Muscle of back (tissue), 11 donors: ENCODE data around the gene SIM1. TPM values are rescaled to one million over a fixed set of nuclear protein-coding genes. Genes with fewer than 3 reads are reported as not detected.
A peak's percentile ranks its signal among the peaks of the same experiment; 100 is the strongest.

ENCODE experiments used
- DNase-seq, 3 donors: peaks; one replicate each; pipeline versions ENCODE4 v3.0.0 to v3.0.0-alpha.2; 2013
- polyA plus RNA-seq, 10 donors: library from polyadenylated mRNA; unstranded; fragments of 120-200 nt; gene quantifications; one replicate each; pipeline ENCODE4 v1.2.1, GENCODE V29; 2013; ENCODE audit not compliant: insufficient read length in 10 of 10

Gene SIM1
- polyA plus RNA-seq, 10 donors = 2.1 to 6.9 (median 4.0) TPM

DNA sequence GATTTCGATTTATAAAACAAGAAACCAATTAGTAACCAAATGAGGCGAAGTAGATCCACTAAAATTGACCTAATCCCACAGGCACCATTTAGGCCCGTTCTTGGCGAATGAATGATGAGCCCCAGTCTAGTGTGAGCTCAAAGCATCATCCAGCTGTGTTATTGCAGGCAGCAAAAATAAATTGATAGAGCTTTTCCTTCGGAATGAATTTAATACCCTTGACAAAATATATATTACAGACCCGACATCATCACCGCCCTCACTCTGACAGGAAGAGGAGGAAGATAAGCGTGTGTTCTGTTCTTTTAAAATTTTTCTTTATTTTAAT, 7.8 kb downstream of the SIM1 start:
- peak in 1 of 3 donors; percentile 23 for DNase-seq

DNA sequence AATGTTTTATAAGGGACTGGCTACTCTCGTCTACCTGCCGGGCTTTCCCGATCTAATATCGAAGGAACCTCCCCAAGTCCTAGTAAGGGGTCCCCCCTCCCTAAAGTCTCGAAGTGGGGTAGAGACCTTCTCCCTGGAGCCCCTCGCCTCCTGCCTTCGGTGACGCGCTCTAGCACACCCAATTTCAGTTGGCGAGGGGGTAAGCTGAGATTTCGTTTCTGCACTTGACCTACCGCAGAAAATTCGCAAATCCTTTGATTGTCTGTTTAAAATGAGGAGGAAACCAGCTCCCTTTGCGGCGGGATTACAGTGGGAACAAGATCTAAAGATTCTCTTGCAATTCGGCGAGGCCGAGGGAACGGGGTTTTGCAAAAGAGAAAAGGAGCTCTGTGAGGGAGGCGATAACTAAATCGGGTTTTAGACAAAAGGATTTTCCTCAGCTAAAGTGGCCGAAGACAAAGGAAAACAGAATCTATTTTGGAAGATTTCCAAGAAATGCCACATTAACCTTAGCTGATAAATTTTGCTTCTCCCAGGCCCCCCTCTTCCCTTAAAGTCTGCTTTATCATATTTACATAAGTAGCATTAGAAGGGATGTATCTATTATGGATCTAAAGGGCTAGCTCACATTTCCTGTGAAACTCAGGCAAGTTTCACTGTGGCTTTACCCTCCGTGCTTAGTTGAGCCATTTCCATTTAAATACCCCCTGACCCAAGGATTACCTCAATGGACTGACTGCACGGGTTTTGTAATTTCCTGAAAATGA, 8.4 kb downstream of the SIM1 start:
- peak in 2 of 3 donors; percentile 14 to 68 for DNase-seq

- DNase-seq = peak in 1 of 3 donors; percentile 58
Observed at GRCh38 chr6:100455230-100456124, 9.2 kb downstream of the SIM1 start.

DNA sequence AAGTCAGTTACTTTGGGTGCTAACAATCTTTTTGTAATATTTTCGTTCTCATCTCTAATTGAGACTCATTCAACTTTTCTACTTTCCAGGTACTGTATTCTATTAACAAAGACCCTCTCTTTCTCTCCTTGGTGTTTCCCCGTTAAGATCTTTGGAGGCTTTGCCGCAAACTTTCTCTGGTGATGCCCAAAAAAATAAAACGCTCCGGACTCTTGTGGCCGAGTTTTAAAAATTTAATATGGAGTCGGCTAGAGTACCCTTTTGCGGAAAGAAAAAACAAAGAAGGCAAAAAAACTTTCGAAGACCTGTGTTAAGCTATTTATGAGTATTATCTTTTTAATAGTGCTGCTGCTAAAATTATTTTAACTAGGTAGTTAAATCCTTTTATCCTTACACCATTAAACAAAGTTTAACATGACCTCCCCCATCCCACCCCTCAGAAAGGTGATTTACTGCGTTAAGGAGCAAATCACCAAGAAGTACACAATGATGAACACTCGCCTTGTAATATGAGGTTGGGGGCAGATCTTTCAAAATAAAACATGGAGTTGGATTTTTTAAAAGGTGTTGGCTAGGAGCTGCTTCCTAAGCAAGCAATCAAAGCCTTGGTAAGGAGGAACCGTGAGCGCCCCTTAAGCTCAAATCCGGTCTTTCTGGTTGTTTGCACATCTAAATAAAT, 10.0 kb downstream of the SIM1 start:
- DNase-seq = peak in 2 of 3 donors; percentile 9 to 54

DNA sequence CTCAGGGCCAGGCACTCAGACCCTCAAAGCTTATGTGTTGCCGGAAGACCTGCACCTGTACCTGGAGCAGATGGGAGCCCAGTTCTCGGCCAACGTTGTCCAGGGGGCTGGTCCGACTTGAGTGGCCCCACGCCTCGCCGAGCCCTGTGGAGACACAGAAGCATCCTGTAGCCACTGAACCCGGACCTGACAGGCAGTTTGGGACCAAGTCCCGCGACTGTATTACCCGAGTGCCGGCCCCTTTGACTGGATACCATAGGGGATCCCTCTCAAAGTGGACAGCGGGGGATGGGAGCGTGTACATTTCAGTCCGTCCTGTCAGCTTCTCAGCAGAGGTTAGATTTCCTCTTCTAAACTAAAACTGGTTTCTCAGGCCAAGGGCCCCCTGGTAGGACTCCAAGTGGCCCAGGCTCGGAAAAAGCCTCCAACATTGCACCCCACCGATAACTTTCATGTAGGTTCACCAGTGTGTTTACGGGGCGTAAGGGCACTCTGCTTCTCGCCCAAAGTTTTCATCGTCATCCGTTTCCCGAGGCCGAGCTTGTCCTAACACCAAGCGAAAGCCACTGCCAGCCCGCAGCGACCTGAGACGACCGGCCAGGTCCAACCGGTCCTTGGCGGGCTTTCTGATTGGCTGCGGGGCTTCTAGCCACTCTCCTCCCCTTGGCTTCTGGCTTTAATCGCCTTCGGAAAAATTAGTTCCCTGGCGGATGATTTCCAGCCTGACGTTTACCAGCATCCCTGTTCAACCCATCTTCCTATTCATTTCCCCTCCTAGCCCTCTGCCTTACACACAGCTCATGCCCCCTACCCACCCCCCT, 10.8 kb downstream of the SIM1 start:
- DNase-seq = peak in 1 of 3 donors; percentile 56

DNA sequence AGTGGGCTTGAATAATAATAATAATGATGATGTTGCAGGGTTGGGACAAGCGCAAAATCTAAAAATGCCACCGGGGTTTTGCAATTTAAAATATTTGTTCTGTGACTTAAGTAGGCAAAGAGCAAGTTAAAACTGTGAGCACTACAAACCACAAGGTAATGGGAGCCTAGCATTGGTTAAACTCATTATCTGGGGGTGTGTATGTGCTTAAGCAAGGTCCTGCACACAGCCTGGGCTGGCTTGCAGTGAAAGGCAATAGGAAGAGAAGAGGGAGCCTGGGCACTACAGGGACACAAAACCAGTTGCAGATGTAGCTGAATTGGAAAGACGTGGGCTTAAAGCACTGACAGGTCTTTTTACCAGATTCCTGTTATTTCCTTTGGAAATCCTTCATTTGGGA, 11.7 kb downstream of the SIM1 start:
- no peak for DNase-seq

GRCh38 chr6:100451577-100451976, 13.1 kb downstream of the SIM1 start:
- no peak for DNase-seq

GRCh38 chr6:100449239-100449691, 15.5 kb downstream of the SIM1 start:
- DNase-seq = no peak

DNA sequence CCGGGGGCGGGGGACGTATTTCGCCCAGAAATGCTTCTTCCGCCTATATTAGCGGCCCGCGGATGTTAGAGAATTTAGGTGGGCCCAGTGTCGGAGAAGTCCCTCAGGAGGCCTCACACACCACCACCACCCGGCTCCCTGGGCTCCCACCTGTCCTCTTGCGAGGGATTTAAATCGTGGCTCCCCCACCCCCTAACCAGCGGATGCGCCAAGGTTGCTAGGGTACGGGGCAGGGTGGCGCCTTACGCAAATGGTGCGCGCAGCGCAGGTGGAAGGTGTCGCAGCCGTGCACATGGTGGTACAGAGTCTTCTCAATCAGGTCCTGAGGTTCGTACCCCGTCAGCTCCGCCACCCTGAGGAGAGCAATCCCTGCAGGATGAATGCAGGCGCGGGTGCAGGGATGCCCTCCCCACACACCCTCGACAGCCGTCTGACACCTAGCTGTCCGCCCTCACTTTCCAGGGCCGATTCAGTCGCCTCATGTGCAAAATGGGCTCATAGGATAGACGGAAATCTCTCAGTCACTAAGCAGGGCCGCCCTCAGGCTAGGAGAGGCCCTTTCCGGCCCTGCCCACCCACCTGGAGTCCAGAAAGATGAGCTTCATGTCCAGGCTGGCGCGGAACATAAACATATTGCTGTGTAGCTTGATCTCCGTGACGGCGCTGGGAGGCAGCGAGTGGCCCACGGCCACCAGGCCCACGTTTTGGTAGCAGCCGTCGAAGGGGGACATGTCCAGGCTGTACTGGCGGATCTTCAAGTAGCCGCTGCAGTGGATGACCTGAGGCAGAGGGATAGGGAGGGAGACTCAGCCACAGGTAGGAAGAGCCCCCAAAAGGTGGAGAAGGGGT, 16.6 kb downstream of the SIM1 start:
- no peak for DNase-seq

DNA sequence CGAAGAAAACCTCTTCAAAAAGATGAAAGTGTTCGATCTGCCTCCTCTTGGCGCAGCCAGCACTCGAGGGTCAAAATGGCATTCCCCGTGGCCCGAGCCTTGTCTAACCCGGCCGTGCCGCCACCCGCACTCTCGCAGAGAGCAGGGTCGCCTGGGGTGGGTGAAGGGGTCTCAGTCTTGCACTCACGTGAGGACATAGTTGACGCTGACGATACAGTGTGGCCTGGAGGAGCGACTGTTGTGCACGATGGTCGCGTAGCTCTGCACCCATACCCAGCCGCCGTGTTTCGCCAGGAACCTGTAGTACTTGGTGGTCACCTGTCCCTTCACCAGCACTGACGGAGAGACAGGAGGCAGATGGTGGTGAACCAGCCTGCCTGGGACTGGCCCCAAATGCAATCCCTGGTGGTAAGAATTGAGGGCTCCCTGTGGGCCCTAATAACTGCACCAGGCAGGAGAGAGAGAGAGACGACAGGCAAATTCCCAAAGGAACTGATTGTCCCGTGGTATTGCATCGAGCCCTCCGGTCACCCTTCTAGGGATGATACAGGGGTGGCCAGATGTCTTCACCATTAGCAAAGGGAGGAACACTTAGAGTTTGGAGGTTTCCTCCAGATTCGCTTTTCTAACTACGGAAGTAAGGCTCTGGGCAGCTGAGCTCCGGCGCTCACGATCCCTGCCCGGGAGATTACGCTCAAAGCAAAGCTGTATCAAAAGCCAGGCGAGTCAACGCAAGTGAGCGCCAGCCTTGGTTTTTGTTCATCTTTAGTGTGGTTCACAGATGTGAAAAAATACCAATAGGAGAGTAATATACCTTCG, 17.4 kb downstream of the SIM1 start:
- peak in 1 of 3 donors; percentile 55 for DNase-seq

DNA sequence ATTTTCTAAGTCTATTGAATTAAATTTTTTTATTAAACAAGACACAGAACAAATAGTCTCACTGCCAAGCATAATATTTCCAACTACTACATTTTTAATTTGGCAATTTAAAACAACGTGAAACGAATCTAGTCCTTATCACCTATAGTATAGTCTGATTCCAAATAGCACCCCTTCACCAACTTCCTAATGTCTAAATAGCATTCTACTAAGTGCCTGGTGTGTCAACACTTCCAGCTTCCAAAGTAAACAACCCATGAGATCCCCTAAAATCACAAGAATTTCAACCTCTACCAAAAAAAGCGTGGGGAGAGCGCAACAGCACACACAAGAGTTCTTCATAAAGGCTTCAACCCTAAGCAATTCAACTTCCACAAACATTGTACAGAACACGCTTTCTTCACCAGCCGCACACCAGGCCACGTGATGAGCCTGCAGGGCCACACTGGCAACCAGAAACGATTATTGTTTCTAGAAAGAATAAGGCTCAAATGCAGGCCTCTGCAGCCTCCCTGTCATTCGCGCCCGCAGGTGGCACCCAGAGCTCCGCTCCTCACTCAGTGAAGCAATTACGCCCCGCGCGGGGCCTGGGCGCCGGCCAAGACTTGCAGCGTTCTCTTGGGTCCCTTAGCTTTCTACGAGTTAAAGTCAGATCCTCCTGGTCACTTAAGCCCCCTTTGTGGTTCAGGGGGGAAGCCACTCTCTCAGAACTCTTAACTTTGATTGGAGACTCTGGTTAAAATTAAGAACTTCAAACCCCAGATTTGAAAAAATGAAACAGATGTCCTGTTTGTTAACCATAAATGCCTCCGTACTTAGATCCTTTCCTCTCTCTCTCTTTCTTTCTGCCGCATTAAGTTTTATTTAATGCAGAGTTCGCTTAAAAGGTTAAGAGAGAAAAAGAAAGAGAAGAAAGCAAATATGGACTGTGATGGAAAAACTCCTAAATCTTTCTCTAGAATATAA, 18.3 kb downstream of the SIM1 start:
- peak in 1 of 3 donors; percentile 57 for DNase-seq

GRCh38 chr6:100445512-100445911, 19.2 kb downstream of the SIM1 start:
- DNase-seq = peak in 1 of 3 donors; percentile 11

GRCh38 chr6:100440935-100441334, 23.8 kb downstream of the SIM1 start:
- no peak for DNase-seq

- DNase-seq = no peak
Observed at GRCh38 chr6:100435299-100435698, 29.4 kb downstream of the SIM1 start.

- DNase-seq = no peak
Observed at GRCh38 chr6:100433726-100434435, 30.8 kb downstream of the SIM1 start.

DNA sequence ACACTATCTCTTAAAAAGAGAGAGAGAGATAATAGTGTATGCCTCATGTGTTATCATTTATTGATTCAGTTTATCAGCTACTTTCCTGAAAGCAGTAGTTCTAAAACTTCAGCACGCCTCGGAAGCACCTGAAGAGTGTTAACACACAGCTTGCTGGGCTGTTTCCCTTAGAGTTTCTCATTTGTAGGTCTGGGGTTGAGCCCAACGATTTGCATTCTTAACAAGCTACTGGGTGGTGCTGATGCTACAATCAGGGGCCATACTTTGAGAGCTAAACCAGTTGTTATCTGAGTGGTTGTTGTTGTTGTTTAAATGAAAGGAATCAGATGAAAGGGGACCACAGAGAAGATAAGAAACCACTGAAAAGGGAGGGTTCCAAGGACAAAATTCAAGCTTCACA, 32.6 kb downstream of the SIM1 start:
- no peak for DNase-seq

- no peak for DNase-seq
Observed at GRCh38 chr6:100430962-100431361, 33.8 kb downstream of the SIM1 start.

GRCh38 chr6:100427452-100427851, 37.3 kb downstream of the SIM1 start:
- no peak for DNase-seq
